Measurements from ENCODE around the gene MAB21L1. TPM values are rescaled to one million over a fixed set of nuclear protein-coding genes. Genes with fewer than 3 reads are reported as not detected.

The MAB21L1 gene
- polyA plus RNA-seq, 1 experiment, result 65.6 TPM

- DNase-seq (ENCODE audit: low read depth), result no peak
- POLR2A ChIA-PET, result interaction anchor here (0.6 kb wide), 1 partner anchor 156 kb away, joined by 5 read pairs; no protein-coding TSS in a partner anchor
- CTCF ChIA-PET, result no interaction called here
- no peaks in the 10 kb centered on the region for H3K36me3 ChIP-seq (ENCODE audit: control insufficient read depth, insufficient read depth, low read length)
- H3K27me3 ChIP-seq (ENCODE audit: control insufficient read depth, insufficient read depth, low read length), result no peaks in the 10 kb centered on the region
- H3K4me3 ChIP-seq (ENCODE audit: low read depth, low read length), result no peak overlapping the region
- TF ChIP-seq, protein P1, sequence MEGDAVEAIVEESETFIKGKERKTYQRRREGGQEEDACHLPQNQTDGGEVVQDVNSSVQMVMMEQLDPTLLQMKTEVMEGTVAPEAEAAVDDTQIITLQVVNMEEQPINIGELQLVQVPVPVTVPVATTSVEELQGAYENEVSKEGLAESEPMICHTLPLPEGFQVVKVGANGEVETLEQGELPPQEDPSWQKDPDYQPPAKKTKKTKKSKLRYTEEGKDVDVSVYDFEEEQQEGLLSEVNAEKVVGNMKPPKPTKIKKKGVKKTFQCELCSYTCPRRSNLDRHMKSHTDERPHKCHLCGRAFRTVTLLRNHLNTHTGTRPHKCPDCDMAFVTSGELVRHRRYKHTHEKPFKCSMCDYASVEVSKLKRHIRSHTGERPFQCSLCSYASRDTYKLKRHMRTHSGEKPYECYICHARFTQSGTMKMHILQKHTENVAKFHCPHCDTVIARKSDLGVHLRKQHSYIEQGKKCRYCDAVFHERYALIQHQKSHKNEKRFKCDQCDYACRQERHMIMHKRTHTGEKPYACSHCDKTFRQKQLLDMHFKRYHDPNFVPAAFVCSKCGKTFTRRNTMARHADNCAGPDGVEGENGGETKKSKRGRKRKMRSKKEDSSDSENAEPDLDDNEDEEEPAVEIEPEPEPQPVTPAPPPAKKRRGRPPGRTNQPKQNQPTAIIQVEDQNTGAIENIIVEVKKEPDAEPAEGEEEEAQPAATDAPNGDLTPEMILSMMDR (IDR thresholded peaks at IDR 0.05; ENCODE audit: insufficient read depth, low read depth, low read length), result no peak
Observed at GRCh38 chr13:35481777-35482176, 5.3 kb upstream of the MAB21L1 start.

- ChIA-PET POLR2A (interaction anchor here (0.6 to 1.6 kb wide), 4 partner anchors 220 to 473 kb away, joined by 4 to 14 read pairs (median 4); no protein-coding TSS in a partner anchor), CTCF (interaction anchor here (0.7 to 3.2 kb wide), 5 partner anchors 11 to 307 kb away, joined by 3 to 14 read pairs (median 4); no protein-coding TSS in a partner anchor)
- no peak for DNase-seq (ENCODE audit: low read depth)
- TF ChIP-seq, protein P1 (IDR thresholded peaks at IDR 0.05; ENCODE audit: insufficient read depth, low read depth, low read length), result no peak
- peak overlapping the region; percentile 21 for H3K4me3 ChIP-seq (ENCODE audit: low read depth, low read length)
- no peaks in the 10 kb centered on the region for H3K36me3 ChIP-seq (ENCODE audit: control insufficient read depth, insufficient read depth, low read length)
- no peaks in the 10 kb centered on the region for H3K27me3 ChIP-seq (ENCODE audit: control insufficient read depth, insufficient read depth, low read length)
Observed at GRCh38 chr13:35480346-35480745, 3.9 kb upstream of the MAB21L1 start.

- Histone ChIP-seq H3K4me3 (ENCODE audit: low read depth, low read length) (peak overlapping the region; percentile 21), H3K36me3 (ENCODE audit: control insufficient read depth, insufficient read depth, low read length) (no peaks in the 10 kb centered on the region), H3K27me3 (ENCODE audit: control insufficient read depth, insufficient read depth, low read length) (no peaks in the 10 kb centered on the region)
- DNase-seq (ENCODE audit: low read depth), result no peak
- ChIA-PET POLR2A (interaction anchor here (0.6 to 1.6 kb wide), 5 partner anchors 26 to 474 kb away, joined by 4 to 21 read pairs (median 4); no protein-coding TSS in a partner anchor), CTCF (interaction anchor here (0.7 to 3.2 kb wide), 4 partner anchors 10 to 308 kb away, joined by 3 to 14 read pairs (median 5); no protein-coding TSS in a partner anchor)
- TF ChIP-seq, protein P1 (IDR thresholded peaks at IDR 0.05; ENCODE audit: insufficient read depth, low read depth, low read length), result no peak
Observed at GRCh38 chr13:35479706-35480105, 3.2 kb upstream of the MAB21L1 start.

DNA sequence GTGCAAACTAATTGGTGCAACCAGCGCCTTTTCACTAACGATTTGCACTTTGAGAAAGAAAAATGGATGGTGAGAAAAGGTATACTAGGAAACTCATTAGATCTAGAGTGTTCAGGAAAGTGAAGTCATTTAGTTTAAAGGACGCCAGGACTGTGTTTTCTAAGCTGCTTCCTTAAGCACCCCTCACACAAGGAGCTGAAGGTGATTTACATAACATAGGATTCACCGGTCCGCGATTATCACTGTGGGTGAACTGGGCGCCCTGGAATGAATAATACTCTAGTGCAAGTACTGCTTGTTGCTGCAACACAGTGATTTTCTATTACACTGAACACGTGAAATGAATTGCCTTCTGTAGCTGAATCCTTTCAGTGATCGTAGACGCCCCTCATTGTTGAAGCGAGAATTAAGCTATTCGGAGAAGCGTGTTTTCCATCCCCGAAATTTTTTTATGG lies 2.6 kb upstream of the MAB21L1 start:
- TF ChIP-seq, protein P1 (IDR thresholded peaks at IDR 0.05; ENCODE audit: insufficient read depth, low read depth, low read length), result no peak
- no peak for DNase-seq (ENCODE audit: low read depth)
- H3K4me3 ChIP-seq (ENCODE audit: low read depth, low read length), result peak overlapping the region; percentile 94
- ChIA-PET POLR2A (interaction anchor here (0.7 to 1.6 kb wide), 3 partner anchors 26 to 236 kb away, joined by 4 to 21 read pairs (median 14); no protein-coding TSS in a partner anchor), CTCF (interaction anchor here (2.0 to 3.2 kb wide), 3 partner anchors 10 to 242 kb away, joined by 4 to 14 read pairs (median 6); no protein-coding TSS in a partner anchor)
- H3K36me3 ChIP-seq (ENCODE audit: control insufficient read depth, insufficient read depth, low read length), result no peaks in the 10 kb centered on the region
- H3K27me3 ChIP-seq (ENCODE audit: control insufficient read depth, insufficient read depth, low read length), result no peaks in the 10 kb centered on the region

DNA sequence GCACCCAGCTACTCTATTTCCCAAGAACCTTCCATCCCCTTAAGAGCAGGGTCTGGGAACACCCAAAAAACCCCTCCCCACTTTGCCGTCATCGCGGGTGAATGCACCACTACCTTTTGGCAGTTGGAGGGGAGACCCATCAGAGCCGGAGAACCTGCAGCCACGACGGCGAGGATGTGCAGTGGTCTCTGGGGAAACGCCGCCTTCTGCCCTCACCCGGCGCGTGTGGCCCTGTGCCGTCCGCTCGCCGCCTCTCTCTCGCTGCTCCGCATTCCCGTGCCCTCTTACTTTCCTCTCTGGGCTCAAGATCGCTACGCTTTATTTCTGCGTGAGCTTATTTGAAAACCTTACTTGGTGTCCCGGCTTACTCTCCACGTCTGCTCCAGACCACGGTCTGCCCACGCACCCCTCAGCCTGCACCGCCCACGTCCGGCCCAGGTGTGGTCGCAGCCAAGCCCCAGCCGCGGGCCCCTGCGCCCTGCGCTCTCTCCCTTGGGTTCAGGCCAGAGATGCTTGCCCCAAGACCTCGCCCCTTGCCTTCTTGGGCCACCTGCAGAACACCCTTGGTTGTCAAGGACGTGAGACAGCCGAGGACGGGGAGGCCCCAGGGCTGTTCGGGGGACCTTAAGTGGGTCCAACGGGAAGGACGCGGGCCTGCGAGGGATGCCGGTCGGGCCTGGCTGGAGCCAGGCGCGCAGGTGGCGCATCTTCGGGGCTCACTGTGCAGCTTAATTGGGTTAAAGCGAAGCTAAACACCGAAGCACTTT lies 2.0 kb upstream of the MAB21L1 start:
- TF ChIP-seq, protein P1 (IDR thresholded peaks at IDR 0.05; ENCODE audit: insufficient read depth, low read depth, low read length), result no peak
- POLR2A ChIA-PET, result interaction anchor here (0.7 to 1.6 kb wide), 2 partner anchors 235 to 237 kb away, joined by 4 to 14 read pairs; no protein-coding TSS in a partner anchor
- no peaks in the 10 kb centered on the region for H3K36me3 ChIP-seq (ENCODE audit: control insufficient read depth, insufficient read depth, low read length)
- CTCF ChIA-PET, result interaction anchor here (0.9 to 3.2 kb wide), 3 partner anchors 9 to 243 kb away, joined by 3 to 14 read pairs (median 6); no protein-coding TSS in a partner anchor
- H3K27me3 ChIP-seq (ENCODE audit: control insufficient read depth, insufficient read depth, low read length), result no peaks in the 10 kb centered on the region
- peak overlapping the region; percentile 94 for H3K4me3 ChIP-seq (ENCODE audit: low read depth, low read length)
- no peak for DNase-seq (ENCODE audit: low read depth)

Measured in BJ (cell line).